ENCODE data around the gene TXNRD2.

GRCh38 chr22:19895160-19895849 lies 46.3 kb downstream of the TXNRD2 start:
- no peak for TF ChIP-seq POLR2A (IDR thresholded peaks at IDR 0.05; ENCODE audit: low read depth, low read length)
- TF ChIP-seq POLR2AphosphoS5 (IDR thresholded peaks at IDR 0.05; ENCODE audit: low read depth, low read length) = no peak
- no peak for TF ChIP-seq TAF1 (IDR thresholded peaks at IDR 0.05; ENCODE audit: low read depth, low read length)
- no peak for TF ChIP-seq POU2F2 (IDR thresholded peaks at IDR 0.05; ENCODE audit: low read depth, low read length)
